LHCN-M2 (cell line): ENCODE data around the gene CNNM1. TPM values are rescaled to one million over a fixed set of nuclear protein-coding genes. Genes with fewer than 3 reads are reported as not detected.

ENCODE experiments used
- total RNA-seq: library from RNA; depleted of rRNA; stranded (reverse); fragments of >200 nt; gene quantifications from 2 replicates; pipeline ENCODE4 v1.2.3, GENCODE V29; 2014; rRNA removed

Gene CNNM1
- total RNA-seq, 1 experiment from 2014 or later, result 0.17 TPM

Other genes starting within 250 kb of the CNNM1 start
- not detected in 2 replicates for gene HPSE2, start 93.5 kb upstream of the CNNM1 start, total RNA-seq
- gene GOT1, start 101.3 kb downstream of the CNNM1 start, total RNA-seq, result 20.0 and 22.0 TPM in 2 replicates
- gene NKX2-3, start 203.6 kb downstream of the CNNM1 start, total RNA-seq, result 0.19 TPM in 1 of 2 replicates, not detected in the other